Esophagus mucosa (tissue), 1 donor: ENCODE results near the gene PNMT. TPM values are rescaled to one million over a fixed set of nuclear protein-coding genes. Genes with fewer than 3 reads are reported as not detected.
"Not testable (repeated sequence)": the region's sequence is repeated elsewhere in the genome, so short reads cannot be mapped to it uniquely, and the experiment has no call there.

Experiments
- ATAC-seq: fragments of 200-7000 bp; cut with Tn5 transposase; one replicate; pipeline ENCODE4 v1.9.1; 2020
- total RNA-seq: library from RNA; stranded (reverse); gene quantifications from one replicate; pipeline ENCODE4 v1.2.4, GENCODE V29; 2023
- donor health status: DM: yes; HTN: yes; CAD: no.

Gene PNMT
- total RNA-seq, 1 donor from 2014 or later: 1.1 TPM

- ATAC-seq: no peak
Observed at GRCh38 chr17:39688475-39688835, 20.2 kb downstream of the PNMT start.

GRCh38 chr17:39688945-39689344, 20.7 kb downstream of the PNMT start:
- ATAC-seq: no peak

DNA sequence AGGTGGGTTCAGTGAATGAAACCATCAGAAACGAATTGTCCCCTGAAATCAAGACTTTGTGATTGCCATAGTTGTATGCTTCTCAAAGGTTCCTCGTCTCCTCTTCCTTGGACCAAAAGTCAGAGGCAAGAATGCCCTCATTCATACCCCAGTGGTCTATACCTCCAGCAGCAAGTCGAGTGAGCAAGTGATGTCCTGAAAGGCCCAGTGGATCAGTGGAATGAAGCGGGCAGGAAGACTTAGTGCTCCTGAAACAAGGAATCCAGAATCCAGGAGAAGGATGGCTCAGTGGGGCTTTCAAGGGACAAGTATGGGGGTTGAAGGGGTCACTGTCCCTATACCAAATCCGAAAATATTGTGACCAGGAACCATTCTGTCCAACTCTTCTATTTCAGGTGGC, 26.3 kb downstream of the PNMT start:
- no peak for ATAC-seq

DNA sequence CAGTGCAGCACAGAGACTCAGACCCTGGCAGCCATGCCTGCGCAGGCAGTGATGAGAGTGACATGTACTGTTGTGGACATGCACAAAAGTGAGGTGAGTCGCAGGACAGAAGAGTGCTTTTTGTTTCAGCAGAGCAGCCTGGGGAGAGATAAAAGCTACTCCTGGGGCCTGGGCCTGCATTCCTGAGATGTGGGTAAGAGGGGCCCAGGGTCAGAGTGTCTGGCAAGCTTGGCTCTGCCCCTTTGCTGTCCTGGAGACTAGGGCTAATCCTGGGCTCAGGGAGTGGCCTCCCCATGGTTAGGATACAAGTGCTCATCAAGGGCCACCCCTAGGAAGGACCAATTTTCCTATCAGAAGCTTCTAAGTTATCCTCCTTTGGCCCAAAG, 26.8 kb downstream of the PNMT start:
- ATAC-seq: no peak

- ATAC-seq: no peak
Observed at GRCh38 chr17:39696731-39697130, 28.5 kb downstream of the PNMT start.

DNA sequence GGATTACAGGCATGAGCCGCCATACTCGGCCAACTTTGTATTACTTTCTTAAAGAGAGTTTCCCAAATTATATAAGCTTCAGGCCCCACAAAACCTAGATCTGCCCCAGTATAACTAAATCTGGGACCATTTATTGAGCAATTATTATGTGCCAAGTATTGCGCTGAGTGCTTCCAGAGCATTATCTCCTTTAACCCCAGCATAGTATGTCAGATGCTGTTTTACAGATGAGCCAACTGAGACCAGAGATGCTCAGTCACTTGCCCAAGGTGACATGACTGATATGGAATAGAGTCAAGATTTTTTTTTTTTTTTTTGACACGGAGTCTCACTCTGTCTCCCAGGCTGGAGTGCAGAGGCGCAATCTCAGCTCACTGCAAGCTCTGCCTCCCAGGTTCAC, 29.7 kb downstream of the PNMT start:
- no peak for ATAC-seq

GRCh38 chr17:39699157-39699817, 31.0 kb downstream of the PNMT start:
- not testable (repeated sequence) for ATAC-seq

- peak; percentile 78 for ATAC-seq
Observed at GRCh38 chr17:39699818-39700147, 31.5 kb downstream of the PNMT start, which contains the start of gene ERBB2. Gene ERBB2, plus strand, starts transcription at chr17:39700064. Its CDS starts 175 bp downstream, at chr17:39700239.

DNA sequence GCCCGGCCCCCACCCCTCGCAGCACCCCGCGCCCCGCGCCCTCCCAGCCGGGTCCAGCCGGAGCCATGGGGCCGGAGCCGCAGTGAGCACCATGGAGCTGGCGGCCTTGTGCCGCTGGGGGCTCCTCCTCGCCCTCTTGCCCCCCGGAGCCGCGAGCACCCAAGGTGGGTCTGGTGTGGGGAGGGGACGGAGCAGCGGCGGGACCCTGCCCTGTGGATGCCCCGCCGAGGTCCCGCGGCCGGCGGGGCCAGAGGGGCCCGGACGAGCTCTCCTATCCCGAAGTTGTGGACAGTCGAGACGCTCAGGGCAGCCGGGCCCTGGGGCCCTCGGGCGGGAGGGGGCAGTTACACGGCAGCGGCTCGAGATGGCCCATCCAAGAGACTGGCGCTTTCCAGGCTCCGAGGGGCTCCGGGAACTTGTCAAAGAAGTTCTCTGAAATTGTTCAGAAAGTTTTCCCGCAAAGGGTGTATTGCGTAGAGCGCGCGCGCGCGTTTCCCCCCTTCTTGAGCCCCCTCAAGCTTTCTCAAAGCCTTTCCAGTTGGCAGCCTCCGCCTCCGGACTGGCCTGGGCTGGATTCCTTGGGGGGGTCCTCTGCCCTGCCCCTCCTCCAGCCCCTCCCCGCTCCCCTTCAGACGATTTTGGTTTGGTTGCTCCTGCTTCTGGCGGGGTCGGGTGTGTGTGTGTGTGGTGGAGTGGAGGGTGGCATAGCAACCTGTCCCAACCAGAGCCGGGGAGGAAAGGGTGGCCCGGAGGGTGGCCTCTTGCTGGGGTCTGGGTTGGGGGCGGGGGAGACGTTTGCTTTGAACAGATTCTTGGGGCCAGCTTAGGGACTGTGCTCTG, 32.1 kb downstream of the PNMT start:
- ATAC-seq: peak; percentile 14

DNA sequence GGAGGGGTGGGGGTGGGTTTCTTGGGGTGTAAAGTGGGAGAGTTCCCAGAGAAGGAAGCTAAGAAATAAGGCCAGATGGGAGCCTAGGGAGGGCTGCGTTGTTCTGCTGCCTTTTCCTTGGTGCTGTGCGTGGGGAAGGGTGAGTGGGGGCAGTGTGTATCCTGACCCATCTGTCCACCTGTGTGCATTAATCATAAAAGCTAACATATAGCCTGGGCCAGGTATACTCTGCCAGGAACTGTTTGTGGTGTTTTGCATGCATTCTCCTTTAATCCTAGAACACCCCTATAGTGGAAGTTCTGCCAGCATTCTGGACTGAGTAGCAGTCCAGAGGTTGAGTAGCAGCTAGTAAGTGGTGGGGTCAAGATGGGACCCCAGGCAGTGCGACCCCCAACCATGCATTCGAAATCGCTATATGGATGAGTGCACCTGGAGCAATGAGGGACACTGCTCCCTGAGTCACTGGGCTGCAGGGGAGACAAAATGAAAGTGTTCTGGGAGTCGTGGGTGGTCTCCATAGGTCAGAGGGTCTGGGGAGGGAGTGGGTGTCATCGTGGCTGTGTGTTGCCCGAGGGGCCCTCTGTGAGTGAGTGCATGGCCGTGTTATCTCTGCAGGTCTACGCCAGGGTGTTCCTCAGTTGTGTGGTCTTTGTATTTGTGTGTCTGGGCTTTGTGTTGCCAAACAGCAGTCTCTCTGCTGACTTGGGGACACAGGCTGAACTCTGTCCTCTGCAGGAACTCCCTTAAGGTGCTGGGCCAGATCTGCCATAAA, 32.9 kb downstream of the PNMT start:
- peak; percentile 13 for ATAC-seq

DNA sequence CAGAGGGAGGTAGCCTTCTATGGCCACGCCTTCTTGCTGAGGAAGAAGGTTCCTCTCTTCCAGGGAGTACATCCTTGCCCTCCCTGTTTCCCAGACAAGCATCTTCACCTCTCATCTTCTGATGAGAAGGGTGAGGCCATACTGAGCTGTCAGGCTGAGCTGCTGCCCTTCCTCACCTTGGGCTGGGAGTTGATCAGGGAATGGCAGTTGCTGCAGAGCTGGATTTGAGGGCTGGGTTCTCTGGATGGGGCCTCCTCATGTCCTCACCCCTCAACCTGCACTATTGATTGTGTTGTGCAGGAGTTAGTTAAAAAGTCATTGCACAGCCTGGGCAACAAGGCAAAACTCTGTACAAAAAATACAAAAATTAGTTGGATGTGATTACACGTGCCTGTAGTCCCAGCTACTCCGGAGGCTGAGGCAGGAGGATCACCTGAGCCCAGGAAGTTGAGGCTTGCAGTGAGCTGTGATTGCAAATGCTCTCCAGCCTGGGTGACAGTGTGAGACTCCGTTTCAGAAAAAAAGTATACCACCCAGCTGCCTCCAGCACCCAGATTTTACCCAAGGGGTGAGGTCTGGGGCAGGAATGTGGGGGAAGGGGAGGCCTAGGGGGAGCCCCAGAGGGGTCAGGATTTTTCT, 33.6 kb downstream of the PNMT start:
- no peak for ATAC-seq

DNA sequence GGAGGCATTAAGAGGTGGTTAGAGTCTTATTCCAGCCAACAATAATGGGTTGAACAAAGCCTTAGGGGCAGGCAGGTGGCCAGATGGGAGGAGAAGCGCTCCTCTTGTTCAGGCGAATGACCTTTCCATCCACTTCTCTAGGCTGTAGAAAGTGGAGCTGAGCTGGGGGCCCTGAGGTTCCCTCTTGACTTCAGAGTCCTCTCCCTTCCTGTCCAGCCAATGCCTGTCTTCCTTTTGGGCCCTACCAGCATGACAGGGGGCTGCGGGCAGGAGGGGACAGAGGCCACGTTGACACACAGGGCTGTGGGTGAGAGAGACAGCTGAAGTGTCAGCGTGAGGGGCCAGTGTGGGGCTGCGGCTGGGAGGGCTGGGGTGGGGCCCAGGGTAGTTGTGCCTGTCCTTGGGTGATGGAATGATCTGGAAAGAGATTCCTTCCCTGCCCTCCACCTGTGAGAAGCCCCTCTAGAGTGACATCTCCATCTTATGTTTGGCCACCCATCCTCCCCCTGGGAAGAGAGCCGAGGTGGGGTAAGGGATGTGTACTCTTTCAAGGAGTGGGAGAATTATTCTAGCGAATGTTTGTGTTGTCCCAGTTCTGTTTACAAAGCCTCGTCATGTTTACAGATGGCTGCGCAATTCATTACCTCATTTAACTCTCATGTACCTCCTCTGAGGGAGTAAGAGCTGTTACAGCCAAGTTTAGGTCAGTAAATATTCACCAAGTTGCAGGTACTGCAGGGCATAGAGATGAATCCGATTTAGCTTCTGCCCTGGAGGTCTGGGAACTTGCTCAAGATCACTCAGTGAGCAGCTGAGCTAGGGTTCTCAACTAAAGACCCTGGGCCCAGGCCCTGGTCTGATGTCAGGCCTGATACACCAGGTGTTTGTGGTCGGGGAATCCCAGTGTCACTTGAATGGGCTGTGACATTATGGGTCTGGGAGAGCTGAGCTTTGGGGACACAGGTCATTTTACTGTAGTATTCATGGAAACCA, 34.9 kb downstream of the PNMT start:
- ATAC-seq: no peak

- no peak for ATAC-seq
Observed at GRCh38 chr17:39703913-39704312, 35.7 kb downstream of the PNMT start.

DNA sequence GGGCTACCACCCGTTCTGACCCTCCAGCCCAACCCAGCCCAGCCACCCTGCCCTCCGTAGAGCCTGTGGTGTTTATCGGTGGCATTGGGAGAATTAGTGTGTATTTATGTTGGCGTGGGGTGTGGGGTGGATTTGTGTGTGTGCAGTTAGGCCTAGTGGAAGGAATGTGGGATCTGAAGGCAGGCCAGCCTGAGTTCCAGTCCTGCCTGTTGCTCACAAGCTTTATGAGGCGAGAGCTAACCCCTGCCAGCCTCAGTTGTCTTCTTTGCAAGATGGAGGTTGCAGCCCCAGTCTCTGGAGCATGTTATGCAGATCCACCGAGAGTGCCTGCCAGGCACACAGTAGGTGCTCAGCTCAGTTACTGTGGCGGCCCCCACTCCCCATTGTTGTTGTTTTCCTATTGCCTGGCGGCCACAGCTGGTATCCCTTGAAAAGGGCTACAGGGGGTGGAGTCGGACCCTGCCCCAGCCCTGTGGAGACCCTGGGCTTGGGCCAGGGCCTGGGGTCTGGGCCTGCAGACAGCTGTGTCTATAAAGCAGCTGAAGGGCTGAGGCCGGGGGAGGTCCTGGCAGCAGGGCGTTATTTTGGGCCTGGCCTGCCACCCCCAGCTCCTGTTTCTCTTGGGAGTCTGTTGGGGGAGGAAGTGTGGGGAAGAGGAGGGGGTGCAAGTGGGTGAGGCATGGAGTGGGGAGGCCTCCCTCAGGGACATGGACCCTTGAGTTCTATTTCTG, 36.7 kb downstream of the PNMT start:
- peak; percentile 27 for ATAC-seq

DNA sequence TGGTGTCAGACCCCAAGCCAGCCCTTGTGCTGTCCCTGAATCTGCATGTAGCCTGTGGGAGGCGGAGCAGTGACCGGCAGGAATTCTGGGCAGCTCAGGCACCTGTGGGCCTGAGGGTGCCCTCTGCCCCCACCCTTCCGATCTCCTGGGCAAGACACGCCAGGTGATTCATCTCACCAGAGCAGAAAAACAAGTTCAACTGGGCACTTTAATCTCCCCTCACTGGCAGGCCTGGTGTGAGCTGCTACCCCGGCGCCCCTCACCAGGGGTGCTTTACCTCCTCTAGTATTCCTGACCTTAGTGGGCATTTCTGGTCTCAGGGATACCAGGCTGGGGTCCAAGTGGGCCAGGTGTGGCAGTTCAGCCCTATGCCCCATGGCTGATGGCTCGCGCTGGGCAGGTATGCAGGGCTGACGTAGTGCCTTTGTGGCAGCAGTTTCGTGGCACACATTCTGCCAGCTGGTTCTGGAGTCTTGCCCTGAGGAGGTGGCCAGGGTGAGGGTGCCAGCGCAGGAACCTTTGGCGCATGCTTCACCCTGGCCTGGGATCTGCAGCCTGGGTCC, 37.6 kb downstream of the PNMT start:
- ATAC-seq: peak; percentile 85

DNA sequence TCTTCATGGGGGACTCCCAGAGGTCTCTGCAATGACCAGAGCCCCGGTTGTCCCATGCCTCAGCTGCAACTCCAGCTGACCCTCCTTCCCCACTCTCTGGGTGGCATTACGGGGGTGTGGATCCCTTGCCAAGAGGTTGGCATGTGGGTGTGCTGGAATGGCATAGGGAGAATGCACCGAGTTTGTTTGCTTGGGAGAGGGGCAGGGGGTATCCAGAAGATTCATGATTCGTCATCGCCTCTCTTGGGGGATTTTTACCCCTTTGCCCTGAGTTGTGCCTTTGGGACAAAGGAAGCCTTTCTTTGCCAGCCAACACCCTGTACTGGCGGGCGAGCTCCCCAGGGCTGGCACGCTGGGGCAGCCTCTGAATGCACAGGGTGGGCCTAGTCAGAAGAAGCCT, 38.1 kb downstream of the PNMT start:
- ATAC-seq: no peak

DNA sequence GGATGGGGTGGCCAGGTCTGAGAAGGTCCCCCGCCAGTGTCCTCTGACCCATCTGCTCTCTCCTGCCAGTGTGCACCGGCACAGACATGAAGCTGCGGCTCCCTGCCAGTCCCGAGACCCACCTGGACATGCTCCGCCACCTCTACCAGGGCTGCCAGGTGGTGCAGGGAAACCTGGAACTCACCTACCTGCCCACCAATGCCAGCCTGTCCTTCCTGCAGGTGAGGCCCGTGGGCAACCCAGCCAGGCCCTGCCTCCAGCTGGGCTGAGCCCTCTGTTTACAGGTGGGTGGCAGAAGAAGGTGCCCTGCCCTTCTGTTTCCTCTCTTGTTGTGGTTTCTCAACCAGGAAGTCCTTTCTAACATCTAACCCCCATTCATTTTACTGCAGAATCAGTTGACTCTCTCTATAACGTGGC, 38.7 kb downstream of the PNMT start:
- ATAC-seq: peak; percentile 45

DNA sequence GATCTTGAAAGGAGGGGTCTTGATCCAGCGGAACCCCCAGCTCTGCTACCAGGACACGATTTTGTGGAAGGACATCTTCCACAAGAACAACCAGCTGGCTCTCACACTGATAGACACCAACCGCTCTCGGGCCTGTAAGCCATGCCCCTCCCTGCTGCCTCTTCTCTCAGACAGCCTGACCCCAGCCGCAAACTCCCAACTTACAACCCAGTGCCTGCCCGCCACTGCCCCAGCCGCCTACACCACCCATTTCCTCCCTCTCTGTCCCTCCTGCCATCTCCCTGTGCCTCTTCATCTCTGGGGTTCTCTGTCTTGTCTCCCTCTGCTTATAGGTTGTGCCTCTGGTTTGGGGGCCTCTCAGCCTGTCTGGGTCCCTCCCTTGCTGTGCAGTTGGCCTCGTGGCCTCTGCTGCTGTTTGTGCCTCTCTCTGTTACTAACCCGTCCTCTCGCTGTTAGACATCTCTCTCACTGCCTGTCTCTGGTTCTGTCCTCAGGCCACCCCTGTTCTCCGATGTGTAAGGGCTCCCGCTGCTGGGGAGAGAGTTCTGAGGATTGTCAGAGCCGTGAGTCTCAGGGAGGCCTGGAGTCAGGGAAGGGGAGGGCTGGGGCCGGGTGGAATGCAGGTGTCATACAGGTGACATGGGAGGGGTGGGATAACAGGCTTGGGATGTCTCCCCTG, 41.2 kb downstream of the PNMT start:
- ATAC-seq: no peak

DNA sequence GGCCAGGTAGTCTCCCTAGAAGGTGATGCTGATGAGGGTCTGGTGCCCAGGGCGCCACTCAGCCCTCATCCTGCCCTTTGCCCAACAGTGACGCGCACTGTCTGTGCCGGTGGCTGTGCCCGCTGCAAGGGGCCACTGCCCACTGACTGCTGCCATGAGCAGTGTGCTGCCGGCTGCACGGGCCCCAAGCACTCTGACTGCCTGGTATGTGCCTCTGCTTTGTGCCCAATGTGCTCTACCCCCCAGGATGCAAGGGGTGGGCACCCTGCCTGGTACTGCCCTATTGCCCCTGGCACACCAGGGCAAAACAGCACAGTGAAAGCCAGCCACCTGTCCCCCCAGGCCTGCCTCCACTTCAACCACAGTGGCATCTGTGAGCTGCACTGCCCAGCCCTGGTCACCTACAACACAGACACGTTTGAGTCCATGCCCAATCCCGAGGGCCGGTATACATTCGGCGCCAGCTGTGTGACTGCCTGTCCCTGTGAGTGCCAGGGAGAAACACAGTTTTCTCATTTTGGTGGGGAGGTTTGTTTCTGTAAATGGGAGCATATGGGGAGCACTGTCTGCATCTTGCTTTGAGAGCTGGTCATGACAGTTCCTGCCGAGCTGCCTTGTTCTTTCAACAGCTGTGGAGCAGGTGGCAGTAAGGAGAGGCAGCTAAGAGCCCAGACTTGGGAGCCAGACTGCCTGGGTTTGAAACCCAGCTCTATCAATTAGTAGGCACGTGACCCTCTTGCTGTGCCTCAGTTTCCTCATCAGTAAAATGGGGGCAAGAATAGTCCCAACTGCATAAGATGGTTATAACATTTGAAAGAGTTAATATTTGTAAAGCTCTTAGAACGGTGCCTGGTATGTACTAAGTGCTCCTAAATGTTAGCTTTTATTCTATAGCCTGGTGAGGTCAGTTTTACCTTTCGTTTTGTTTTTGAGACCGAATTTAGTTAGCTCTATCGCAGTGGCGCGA, 42.0 kb downstream of the PNMT start:
- ATAC-seq: no peak
